Measurements from ENCODE around the gene TGIF2.
"Not testable (repeated sequence)": the region's sequence is repeated elsewhere in the genome, so short reads cannot be mapped to it uniquely, and the experiment has no call there.

Gene TGIF2

GRCh38 chr20:36563374-36563773, 10.0 kb upstream of the TGIF2 start:
- no peaks in the 10 kb centered on the region for H3K4me1 ChIP-seq (ENCODE audit: control insufficient read depth, low read length)
- peaks cover 5% of the 10 kb centered on the region; the same call in 1 of the 2 replicates for H3K36me3 ChIP-seq (ENCODE audit: control insufficient read depth, low read length)
- H3K9me2 ChIP-seq (replicated peaks; ENCODE audit: control insufficient read depth, low read length): no peaks in the 10 kb centered on the region
- no peak overlapping the region for H3K27ac ChIP-seq (ENCODE audit: low read depth, low read length)
- H3F3A ChIP-seq (ENCODE audit: control insufficient read depth, insufficient read depth): no peaks in the 10 kb centered on the region
- H3K9me3 ChIP-seq (ENCODE audit: control insufficient read depth, insufficient read depth, low read length): peaks cover 10% of the 10 kb centered on the region; the same call in 1 of the 2 replicates
- H4K20me1 ChIP-seq (ENCODE audit: control insufficient read depth, insufficient read depth, low read depth, low read length): no peaks in the 10 kb centered on the region
- no peak overlapping the region for H3K4me3 ChIP-seq (ENCODE audit: low read length)
- no peak overlapping the region for H3K4me2 ChIP-seq (ENCODE audit: low read length)
- H3K27me3 ChIP-seq (ENCODE audit: control insufficient read depth, low read length): no peaks in the 10 kb centered on the region
- no peak for TF ChIP-seq EZH2phosphoT487 (IDR thresholded peaks at IDR 0.05; ENCODE audit: borderline replicate concordance, low read length)
- no peak for TF ChIP-seq CTCF (IDR thresholded peaks at IDR 0.05; ENCODE audit: low read depth, low read length, poor library complexity, severe bottlenecking)
- H3K79me2 ChIP-seq (ENCODE audit: control insufficient read depth, low read length): no peaks in the 10 kb centered on the region

- H3F3A ChIP-seq (ENCODE audit: control insufficient read depth, insufficient read depth); H3K36me3 ChIP-seq (ENCODE audit: control insufficient read depth, low read length); H3K4me3 ChIP-seq (ENCODE audit: low read length); H3K27me3 ChIP-seq (ENCODE audit: control insufficient read depth, low read length); H4K20me1 ChIP-seq (ENCODE audit: control insufficient read depth, insufficient read depth, low read depth, low read length); H3K9me2 ChIP-seq (replicated peaks; ENCODE audit: control insufficient read depth, low read length); H3K27ac ChIP-seq (ENCODE audit: low read depth, low read length); H3K79me2 ChIP-seq (ENCODE audit: control insufficient read depth, low read length); H3K9me3 ChIP-seq (ENCODE audit: control insufficient read depth, insufficient read depth, low read length); H3K4me2 ChIP-seq (ENCODE audit: low read length); H3K4me1 ChIP-seq (ENCODE audit: control insufficient read depth, low read length): not testable (repeated sequence)
Measured at GRCh38 chr20:36564078-36564725, 9.2 kb upstream of the TGIF2 start.

GRCh38 chr20:36564726-36565121, 8.7 kb upstream of the TGIF2 start:
- not testable (repeated sequence) for H3K27ac ChIP-seq (ENCODE audit: low read depth, low read length); H3K36me3 ChIP-seq (ENCODE audit: control insufficient read depth, low read length); H3K27me3 ChIP-seq (ENCODE audit: control insufficient read depth, low read length); H3K9me2 ChIP-seq (replicated peaks; ENCODE audit: control insufficient read depth, low read length); H3F3A ChIP-seq (ENCODE audit: control insufficient read depth, insufficient read depth); H3K4me2 ChIP-seq (ENCODE audit: low read length); H3K9me3 ChIP-seq (ENCODE audit: control insufficient read depth, insufficient read depth, low read length); H3K79me2 ChIP-seq (ENCODE audit: control insufficient read depth, low read length); H3K4me1 ChIP-seq (ENCODE audit: control insufficient read depth, low read length); H4K20me1 ChIP-seq (ENCODE audit: control insufficient read depth, insufficient read depth, low read depth, low read length); H3K4me3 ChIP-seq (ENCODE audit: low read length)

GRCh38 chr20:36565520-36565919, 7.9 kb upstream of the TGIF2 start:
- TF ChIP-seq CTCF (IDR thresholded peaks at IDR 0.05; ENCODE audit: low read depth, low read length, poor library complexity, severe bottlenecking) (no peak), EZH2phosphoT487 (IDR thresholded peaks at IDR 0.05; ENCODE audit: borderline replicate concordance, low read length) (no peak)
- no peak overlapping the region for H3K27ac ChIP-seq (ENCODE audit: low read depth, low read length)
- no peaks in the 10 kb centered on the region for H3K79me2 ChIP-seq (ENCODE audit: control insufficient read depth, low read length)
- no peaks in the 10 kb centered on the region for H3K4me1 ChIP-seq (ENCODE audit: control insufficient read depth, low read length)
- H3K4me3 ChIP-seq (ENCODE audit: low read length): no peak overlapping the region
- no peaks in the 10 kb centered on the region for H4K20me1 ChIP-seq (ENCODE audit: control insufficient read depth, insufficient read depth, low read depth, low read length)
- H3F3A ChIP-seq (ENCODE audit: control insufficient read depth, insufficient read depth): no peaks in the 10 kb centered on the region
- no peak overlapping the region for H3K4me2 ChIP-seq (ENCODE audit: low read length)
- peaks cover 5% of the 10 kb centered on the region; the same call in 1 of the 2 replicates for H3K36me3 ChIP-seq (ENCODE audit: control insufficient read depth, low read length)
- H3K27me3 ChIP-seq (ENCODE audit: control insufficient read depth, low read length): no peaks in the 10 kb centered on the region
- H3K9me3 ChIP-seq (ENCODE audit: control insufficient read depth, insufficient read depth, low read length): peaks cover 10% of the 10 kb centered on the region; the same call in 1 of the 2 replicates
- H3K9me2 ChIP-seq (replicated peaks; ENCODE audit: control insufficient read depth, low read length): no peaks in the 10 kb centered on the region
